WTC11 (cell line): ENCODE results near the gene EGR4. TPM values are rescaled to one million over a fixed set of nuclear protein-coding genes. Genes with fewer than 3 reads are reported as not detected.

ENCODE experiments used
- ATAC-seq: fragments of 200-7000 bp; cut with Tn5 transposase; 2 replicates; pipeline ENCODE4 v1.10.0; 2021; ENCODE audit warnings: mild to moderate bottlenecking, moderate library complexity
- CTCF ChIA-PET: fragments of 300-600 bp; sonication (Branson Sonifier 250); formaldehyde crosslinking; loops from one replicate; lab custom pipeline; 2021; ENCODE audit warnings: antibody characterized with exemption; lab: Charles Lee
- POLR2A ChIA-PET: fragments of 350-600 bp; sonication (Branson Sonifier 250); formaldehyde crosslinking; loops from one replicate; lab custom pipeline; 2021; ENCODE audit warnings: antibody characterized with exemption; lab: Charles Lee
- DNase-seq: peaks from one replicate; pipeline ENCODE4 v3.0.0; 2021; ENCODE audit warnings: low spot score
- H3K27ac Mint-ChIP-seq: 2 replicates; pipeline ENCODE4 v1.8.0; 2021; ENCODE audit warnings: mixed read lengths
- H3K27me3 Mint-ChIP-seq: 2 replicates; pipeline ENCODE4 v1.8.0; 2021; ENCODE audit warnings: low read depth, mild to moderate bottlenecking, moderate library complexity, mixed read lengths
- H3K36me3 Mint-ChIP-seq: 2 replicates; pipeline ENCODE4 v1.8.0; 2021; ENCODE audit warnings: mixed read lengths
- H3K4me1 Mint-ChIP-seq: 2 replicates; pipeline ENCODE4 v1.8.0; 2022; ENCODE audit warnings: mixed read lengths
- H3K4me3 Mint-ChIP-seq: 2 replicates; pipeline ENCODE4 v1.8.0; 2021; ENCODE audit warnings: mild to moderate bottlenecking, moderate library complexity, mixed read lengths
- H3K9me3 Mint-ChIP-seq: 2 replicates; pipeline ENCODE4 v1.8.0; 2021; ENCODE audit warnings: mixed read lengths
- ATF6 ChIP-seq: sonication (generic); formaldehyde crosslinking; IDR thresholded peaks from 2 replicates; pipeline ENCODE4 v1.8.1; 2023; ENCODE audit warnings: mild to moderate bottlenecking, missing genetic modification reagents
- CBFB ChIP-seq: sonication (generic); formaldehyde crosslinking; IDR thresholded peaks from 2 replicates; pipeline ENCODE4 v1.8.1; 2022; ENCODE audit warnings: mild to moderate bottlenecking, low read depth, missing genetic modification reagents
- CREB1 ChIP-seq: sonication (generic); formaldehyde crosslinking; IDR thresholded peaks from 2 replicates; pipeline ENCODE4 v1.8.0; 2023; ENCODE audit warnings: mild to moderate bottlenecking, missing genetic modification reagents
- CREM ChIP-seq: sonication (generic); formaldehyde crosslinking; IDR thresholded peaks from 2 replicates; pipeline ENCODE4 v1.8.1; 2022; ENCODE audit warnings: mild to moderate bottlenecking, missing genetic modification reagents, moderate library complexity
- CTCF ChIP-seq: fragments of 200-600 bp; IDR thresholded peaks from 2 replicates; pipeline ENCODE4 v1.8.0; 2022; ENCODE audit warnings: antibody characterized with exemption
- E2F4 ChIP-seq: sonication (generic); formaldehyde crosslinking; IDR thresholded peaks from 2 replicates; pipeline ENCODE4 v1.8.1; 2022; ENCODE audit warnings: low read depth, mild to moderate bottlenecking, moderate library complexity, missing genetic modification reagents, borderline replicate concordance
- ETV6 ChIP-seq: sonication (generic); formaldehyde crosslinking; IDR thresholded peaks from 2 replicates; pipeline ENCODE4 v1.8.1; 2022; ENCODE audit warnings: mild to moderate bottlenecking, missing genetic modification reagents
- FOXP1 ChIP-seq: sonication (generic); formaldehyde crosslinking; IDR thresholded peaks from 2 replicates; pipeline ENCODE4 v1.8.0; 2022; ENCODE audit warnings: missing genetic modification reagents, mild to moderate bottlenecking, moderate library complexity, borderline replicate concordance
- GABPB1 ChIP-seq: sonication (generic); formaldehyde crosslinking; IDR thresholded peaks from 2 replicates; pipeline ENCODE4 v1.8.1; 2023; ENCODE audit warnings: mild to moderate bottlenecking, missing genetic modification reagents
- HMGA2 ChIP-seq: fragments of 250-450 bp; sonication (Bioruptor Pico); IDR thresholded peaks from 2 replicates; pipeline ENCODE4 v1.4.0; 2021; ENCODE audit warnings: mild to moderate bottlenecking, moderate library complexity
- IRF2 ChIP-seq: sonication (generic); formaldehyde crosslinking; IDR thresholded peaks from 2 replicates; pipeline ENCODE4 v1.8.0; 2022; ENCODE audit warnings: low read depth, missing genetic modification reagents, borderline replicate concordance
- JAZF1 ChIP-seq: fragments of 250-450 bp; sonication (Bioruptor Pico); IDR thresholded peaks from 2 replicates; pipeline ENCODE4 v1.9.0; 2021; ENCODE audit warnings: moderate library complexity, mild to moderate bottlenecking, inconsistent platforms
- MAX ChIP-seq: sonication (generic); formaldehyde crosslinking; IDR thresholded peaks from 2 replicates; pipeline ENCODE4 v1.8.0; 2022; ENCODE audit warnings: mild to moderate bottlenecking, missing genetic modification reagents
- MXD4 ChIP-seq: fragments of 250-450 bp; sonication (Bioruptor Pico); IDR thresholded peaks from 2 replicates; pipeline ENCODE4 v1.8.0; 2021; ENCODE audit warnings: mild to moderate bottlenecking, moderate library complexity, borderline replicate concordance
- NFYB ChIP-seq: sonication (generic); formaldehyde crosslinking; conservative IDR thresholded peaks from 2 replicates; pipeline ENCODE4 v1.8.0; 2022; ENCODE audit warnings: low read depth, missing genetic modification reagents
- OVOL2 ChIP-seq: fragments of 250-450 bp; sonication (Bioruptor Pico); IDR thresholded peaks from 2 replicates; pipeline ENCODE4 v1.9.0; 2021; ENCODE audit warnings: mild to moderate bottlenecking, borderline replicate concordance
- PREB ChIP-seq: sonication (generic); formaldehyde crosslinking; IDR thresholded peaks from 2 replicates; pipeline ENCODE4 v1.8.1; 2022; ENCODE audit warnings: mild to moderate bottlenecking, missing genetic modification reagents, moderate library complexity, borderline replicate concordance
- SMAD3 ChIP-seq: sonication (generic); formaldehyde crosslinking; IDR thresholded peaks from 2 replicates; pipeline ENCODE4 v1.8.0; 2022; ENCODE audit warnings: missing genetic modification reagents, mild to moderate bottlenecking, borderline replicate concordance
- TEAD4 ChIP-seq: sonication (generic); formaldehyde crosslinking; IDR thresholded peaks from 2 replicates; pipeline ENCODE4 v1.8.0; 2022; ENCODE audit warnings: mild to moderate bottlenecking, missing genetic modification reagents
- ZBTB21 ChIP-seq: sonication (generic); formaldehyde crosslinking; IDR thresholded peaks from 2 replicates; pipeline ENCODE4 v1.8.1; 2023; ENCODE audit warnings: mild to moderate bottlenecking, missing genetic modification reagents, borderline replicate concordance
- ZNF281 ChIP-seq: sonication (generic); formaldehyde crosslinking; IDR thresholded peaks from 2 replicates; pipeline ENCODE4 v1.8.0; 2023; ENCODE audit warnings: mild to moderate bottlenecking, missing genetic modification reagents
- total RNA-seq: library from RNA; stranded (reverse); gene quantifications from 3 replicates; pipeline ENCODE4 v1.2.3, GENCODE V29; 2021

EGR4 gene
- total RNA-seq, 1 experiment from 2014 or later = 0.13 TPM

GRCh38 chr2:73262108-73262651 lies 31.2 kb downstream of the EGR4 start:
- Mint-ChIP-seq H3K9me3 (no peaks in the 10 kb centered on the region), H3K4me1 (peaks cover 5% of the 10 kb centered on the region), H3K4me3 (no peak overlapping the region)
- no peak for TF ChIP-seq ZBTB21 (CRISPR knock-in tag)
- TF ChIP-seq CBFB (CRISPR knock-in tag) = no peak
- TF ChIP-seq TEAD4 (CRISPR knock-in tag) = no peak
- no peak for TF ChIP-seq OVOL2 (CRISPR knock-in tag)
- no peak for TF ChIP-seq FOXP1 (CRISPR knock-in tag)
- TF ChIP-seq ZNF281 (CRISPR knock-in tag) = no peak
- TF ChIP-seq IRF2 = no peak
- TF ChIP-seq ATF6 (CRISPR knock-in tag) = no peak
- TF ChIP-seq HMGA2 (CRISPR knock-in tag) = no peak
- no peak; the same call in 1 of the 2 replicates for TF ChIP-seq GABPB1 (CRISPR knock-in tag)
- no peak for TF ChIP-seq CTCF
- TF ChIP-seq ETV6 (CRISPR knock-in tag) = no peak
- TF ChIP-seq JAZF1 (CRISPR knock-in tag) = no peak
- TF ChIP-seq CREB1 (CRISPR knock-in tag) = no peak
- TF ChIP-seq, all 79 proteins: peak for 0
- POLR2A ChIA-PET = no interaction called here
- CTCF ChIA-PET = no interaction called here
- DNase-seq (no peak), ATAC-seq (no peak)
- H3K36me3 Mint-ChIP-seq = peaks cover 9% of the 10 kb centered on the region
- peaks cover 2% of the 10 kb centered on the region for H3K27me3 Mint-ChIP-seq
- H3K27ac Mint-ChIP-seq = no peak overlapping the region

GRCh38 chr2:73260338-73260984 lies 32.9 kb downstream of the EGR4 start:
- ATAC-seq (peak; percentile 75), DNase-seq (peak; percentile 76)
- H3K27me3 Mint-ChIP-seq = no peaks in the 10 kb centered on the region; the same call in 1 of the 2 replicates
- H3K9me3 Mint-ChIP-seq = no peaks in the 10 kb centered on the region
- POLR2A ChIA-PET = no interaction called here
- H3K36me3 Mint-ChIP-seq = peaks cover 9% of the 10 kb centered on the region
- no peak overlapping the region for H3K4me3 Mint-ChIP-seq
- H3K4me1 Mint-ChIP-seq = peaks cover 5% of the 10 kb centered on the region
- no peak overlapping the region for H3K27ac Mint-ChIP-seq
- CTCF ChIA-PET = interaction anchor here (0.6 to 1.5 kb wide), 10 partner anchors 8 to 100 kb away, joined by 3 to 9 read pairs (median 5); partner anchors contain the start of gene PRADC1
- TF ChIP-seq SMAD3 (CRISPR knock-in tag) (no peak), CREM (CRISPR knock-in tag) (no peak), E2F4 (no peak), MAX (CRISPR knock-in tag) (peak; percentile 68; the same call in 1 of the 2 replicates), MXD4 (CRISPR knock-in tag) (no peak), CTCF (no peak), FOXP1 (CRISPR knock-in tag) (no peak), IRF2 (no peak), PREB (no peak), NFYB (CRISPR knock-in tag) (no peak), GABPB1 (CRISPR knock-in tag) (0 out of 2 replicates have a peak, but pooled peaks have one; percentile 11)
